ENCODE data around the gene LRRC8D. TPM values are rescaled to one million over a fixed set of nuclear protein-coding genes. Genes with fewer than 3 reads are reported as not detected.
A peak's percentile ranks its signal among the peaks of the same experiment; 100 is the strongest.

LRRC8D gene
- total RNA-seq, 3 donors from 2014 or later (not counting 1 experiment from before 2014, with no cell fraction given), result 16.2 to 26.2 (median 17.1) TPM

GRCh38 chr1:89855413-89856123, 34.7 kb downstream of the LRRC8D start:
- DNase-seq, result peak in 1 of 2 donors; percentile 79
- Mint-ChIP-seq H3K36me3 (no peaks in the 10 kb centered on the region), H3K4me1 (peaks cover 0 to 7% of the 10 kb centered on the region in 2 donors), H3K9me3 (no peaks in the 10 kb centered on the region), H3K27ac (no peak overlapping the region), H3K27me3 (ENCODE audit: low read depth in 2 of 2) (no peaks in the 10 kb centered on the region), H3K4me3 (peak overlapping the region; percentile 14)
- Histone ChIP-seq H3K4me3 (ENCODE audit: low read length) (no peak overlapping the region), H3K4me1 (ENCODE audit: control insufficient read depth, insufficient read depth, low read length) (no peaks in the 10 kb centered on the region), H3K36me3 (ENCODE audit: control insufficient read depth, insufficient read depth, low read length) (peaks cover 2% of the 10 kb centered on the region), H3K9me3 (ENCODE audit: control insufficient read depth, insufficient read depth, low read length) (no peaks in the 10 kb centered on the region), H3K27me3 (ENCODE audit: control insufficient read depth, insufficient read depth, low read length) (no peaks in the 10 kb centered on the region), H3K27ac (ENCODE audit: low read length) (no peak overlapping the region)
- TF ChIP-seq CTCF (IDR thresholded peaks at IDR 0.05), result no peak
- WGBS (ENCODE audit: insufficient coverage), result 56% methylated on average over 1 of the region's 2 CpGs
- intact Hi-C loops (cut with micrococcal nuclease), result no loop called here
- ATAC-seq, result peak; percentile 27 to 63 (median 53)

- H3K27me3 ChIP-seq (ENCODE audit: control insufficient read depth, insufficient read depth, low read length), result no peaks in the 10 kb centered on the region
- WGBS (ENCODE audit: insufficient coverage), result 77% methylated on average over 3 of the region's 3 CpGs
- H3K4me3 ChIP-seq (ENCODE audit: low read length), result no peak overlapping the region
- H3K9me3 Mint-ChIP-seq, result no peaks in the 10 kb centered on the region
- intact Hi-C loops (cut with micrococcal nuclease), result no loop called here
- no peaks in the 10 kb centered on the region for H3K27me3 Mint-ChIP-seq (ENCODE audit: low read depth in 2 of 2)
- peak; percentile 40 to 78 (median 46) for ATAC-seq
- DNase-seq, result peak in 1 of 2 donors; percentile 51
- H3K36me3 Mint-ChIP-seq, result no peaks in the 10 kb centered on the region
- H3K27ac Mint-ChIP-seq, result peak overlapping the region; percentile 92 to 96
- peaks cover 4% of the 10 kb centered on the region for H3K36me3 ChIP-seq (ENCODE audit: control insufficient read depth, insufficient read depth, low read length)
- H3K9me3 ChIP-seq (ENCODE audit: control insufficient read depth, insufficient read depth, low read length), result no peaks in the 10 kb centered on the region
- peaks cover 29 to 37% of the 10 kb centered on the region in 2 donors for H3K4me1 Mint-ChIP-seq
- peaks cover 3% of the 10 kb centered on the region for H3K4me1 ChIP-seq (ENCODE audit: control insufficient read depth, insufficient read depth, low read length)
- TF ChIP-seq CTCF (IDR thresholded peaks at IDR 0.05), result no peak
- H3K27ac ChIP-seq (ENCODE audit: low read length), result peak overlapping the region; percentile 2
- peak overlapping the region; percentile 73 for H3K4me3 Mint-ChIP-seq
Observed at GRCh38 chr1:89863165-89863830, 42.5 kb downstream of the LRRC8D start.

GRCh38 chr1:89865498-89866382, 44.9 kb downstream of the LRRC8D start:
- H3K27ac ChIP-seq (ENCODE audit: low read length), result no peak overlapping the region
- H3K4me3 ChIP-seq (ENCODE audit: low read length), result no peak overlapping the region
- H3K9me3 ChIP-seq (ENCODE audit: control insufficient read depth, insufficient read depth, low read length), result no peaks in the 10 kb centered on the region
- Mint-ChIP-seq H3K27ac (no peak overlapping the region), H3K4me1 (peaks cover 32 to 39% of the 10 kb centered on the region in 2 donors), H3K36me3 (peaks cover 7% of the 10 kb centered on the region), H3K27me3 (ENCODE audit: low read depth in 2 of 2) (no peaks in the 10 kb centered on the region), H3K9me3 (no peaks in the 10 kb centered on the region), H3K4me3 (no peak overlapping the region)
- TF ChIP-seq CTCF (IDR thresholded peaks at IDR 0.05), result no peak
- no peaks in the 10 kb centered on the region for H3K27me3 ChIP-seq (ENCODE audit: control insufficient read depth, insufficient read depth, low read length)
- intact Hi-C loops (cut with micrococcal nuclease), result no loop called here
- no peak for ATAC-seq
- WGBS (ENCODE audit: insufficient coverage), result 100% methylated on average over 1 of the region's 4 CpGs
- DNase-seq, result no peak
- H3K36me3 ChIP-seq (ENCODE audit: control insufficient read depth, insufficient read depth, low read length), result peaks cover 5% of the 10 kb centered on the region
- peaks cover 3% of the 10 kb centered on the region for H3K4me1 ChIP-seq (ENCODE audit: control insufficient read depth, insufficient read depth, low read length)

All from natural killer cell (primary cell).